CD4-positive, CD25-positive, alpha-beta regulatory T cell (primary cell): Measurements from ENCODE around the gene TTLL3. TPM values are rescaled to one million over a fixed set of nuclear protein-coding genes. Genes with fewer than 3 reads are reported as not detected.

Experiments
- ATAC-seq, 2 donors: fragments of 150-1000 bp; cut with Tn5 transposase; one replicate each; pipeline ENCODE4 v1.10.0; 2021; ENCODE audit warnings: low read depth in 2 of 2, moderate number of reproducible peaks in 2 of 2, moderate library complexity in 1 of 2
- DNase-seq, 3 donors: peaks; one replicate each; pipeline versions ENCODE4 v3.0.0 to v3.0.0-alpha.2; 2012 to 2022; ENCODE audit warnings: mixed read lengths in 1 of 3
- H3K27ac ChIP-seq: one replicate; pipeline ENCODE4 v1.7.0; 2013; ENCODE audit warnings: mild to moderate bottlenecking, low read length; ENCODE audit not compliant: insufficient read depth, poor library complexity, severe bottlenecking
- H3K27me3 ChIP-seq: one replicate; pipeline ENCODE4 v1.7.0; 2013; ENCODE audit warnings: low read length; ENCODE audit not compliant: control insufficient read depth, insufficient read depth
- H3K36me3 ChIP-seq: one replicate; pipeline ENCODE4 v1.7.0; 2013; ENCODE audit warnings: mild to moderate bottlenecking, low read length, moderate library complexity; ENCODE audit not compliant: control insufficient read depth, insufficient read depth
- H3K4me1 ChIP-seq: 2 replicates; pipeline ENCODE4 v1.7.0; 2013; ENCODE audit warnings: mild to moderate bottlenecking, low read length; ENCODE audit not compliant: insufficient read depth, control insufficient read depth, poor library complexity, severe bottlenecking
- H3K4me3 ChIP-seq: one replicate; pipeline ENCODE4 v1.7.0; 2013; ENCODE audit warnings: low read depth, mild to moderate bottlenecking, low read length, moderate library complexity
- H3K9me3 ChIP-seq, 2 experiments: 1 replicate in 1 of 2; 2 replicates in 1 of 2; pipeline ENCODE4 v1.7.0; 2013; ENCODE audit warnings: low read length in 2 of 2, mild to moderate bottlenecking in 1 of 2, moderate library complexity in 1 of 2; ENCODE audit not compliant: control insufficient read depth in 2 of 2
- H3K27ac Mint-ChIP-seq, 3 donors: one replicate each; pipeline ENCODE4 v1.8.0; 2020 to 2022; ENCODE audit warnings: mild to moderate bottlenecking in 3 of 3, mixed read lengths in 3 of 3, moderate library complexity in 2 of 3
- H3K27me3 Mint-ChIP-seq: one replicate; pipeline ENCODE4 v1.8.0; 2022; ENCODE audit warnings: mild to moderate bottlenecking, mixed read lengths
- H3K36me3 Mint-ChIP-seq: one replicate; pipeline ENCODE4 v1.8.0; 2020; ENCODE audit warnings: mixed read lengths
- H3K4me1 Mint-ChIP-seq, 4 donors: one replicate each; pipeline ENCODE4 v1.8.0; 2020 to 2022; ENCODE audit warnings: mixed read lengths in 4 of 4, mild to moderate bottlenecking in 1 of 4
- H3K4me3 Mint-ChIP-seq, 4 donors: one replicate each; pipeline ENCODE4 v1.8.0; 2020 to 2022; ENCODE audit warnings: mild to moderate bottlenecking in 4 of 4, mixed read lengths in 4 of 4, moderate library complexity in 3 of 4
- H3K9me3 Mint-ChIP-seq, 7 donors: one replicate each; pipeline ENCODE4 v1.8.0; 2020 to 2022; ENCODE audit warnings: mixed read lengths in 7 of 7, mild to moderate bottlenecking in 3 of 7, moderate library complexity in 2 of 7
- polyA plus RNA-seq, 4 donors: library from polyadenylated mRNA; unstranded; fragments of 300-500 nt; fragmentation: Illumina TruSeq; gene quantifications; one replicate each; pipeline ENCODE4 v1.2.3, GENCODE V29; 2021
- total RNA-seq: library from RNA; stranded (reverse); gene quantifications from one replicate; pipeline ENCODE4 v1.2.3, GENCODE V29; 2022

TTLL3 gene
- total and polyA plus RNA-seq, 5 donors from 2014 or later, result 2.3 to 89.9 (median 3.8) TPM

DNA sequence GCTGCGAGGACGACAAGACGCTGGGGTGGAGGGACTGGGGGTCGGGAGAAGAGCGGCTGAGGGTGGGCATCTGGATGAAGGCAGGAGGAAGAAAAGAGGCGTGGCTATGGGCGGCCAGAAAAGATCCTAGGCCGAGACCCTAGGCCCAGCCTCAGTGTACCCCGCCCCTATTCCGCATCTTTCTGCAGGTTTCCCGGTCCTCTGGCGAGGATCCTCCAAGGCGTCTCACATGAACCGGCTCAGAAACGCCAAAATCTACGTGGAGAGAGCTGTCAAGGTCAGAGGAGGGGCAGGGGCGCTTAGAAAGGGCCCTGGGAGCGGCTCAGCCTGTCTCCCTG is 340 bp downstream of the TTLL3 start:
- no peaks in the 10 kb centered on the region for H3K27me3 Mint-ChIP-seq
- peaks cover 21% of the 10 kb centered on the region for H3K36me3 ChIP-seq
- H3K27ac ChIP-seq, result peak overlapping the region; percentile 83
- peak overlapping the region in 2 of 3 donors; percentile 34 to 83 for H3K27ac Mint-ChIP-seq
- ATAC-seq (no peak), DNase-seq (no peak)
- H3K27me3 ChIP-seq, result no peaks in the 10 kb centered on the region
- peaks cover 17% of the 10 kb centered on the region for H3K36me3 Mint-ChIP-seq
- peak overlapping the region; percentile 79 to 95 (median 94) for H3K4me3 Mint-ChIP-seq
- no peaks in the 10 kb centered on the region for H3K9me3 Mint-ChIP-seq
- peak overlapping the region; percentile 13 for H3K4me3 ChIP-seq
- no peaks in the 10 kb centered on the region for H3K9me3 ChIP-seq
- H3K4me1 Mint-ChIP-seq, result peaks cover 19 to 44% (median 28%) of the 10 kb centered on the region in 4 donors
- peaks cover 32% of the 10 kb centered on the region for H3K4me1 ChIP-seq

DNA sequence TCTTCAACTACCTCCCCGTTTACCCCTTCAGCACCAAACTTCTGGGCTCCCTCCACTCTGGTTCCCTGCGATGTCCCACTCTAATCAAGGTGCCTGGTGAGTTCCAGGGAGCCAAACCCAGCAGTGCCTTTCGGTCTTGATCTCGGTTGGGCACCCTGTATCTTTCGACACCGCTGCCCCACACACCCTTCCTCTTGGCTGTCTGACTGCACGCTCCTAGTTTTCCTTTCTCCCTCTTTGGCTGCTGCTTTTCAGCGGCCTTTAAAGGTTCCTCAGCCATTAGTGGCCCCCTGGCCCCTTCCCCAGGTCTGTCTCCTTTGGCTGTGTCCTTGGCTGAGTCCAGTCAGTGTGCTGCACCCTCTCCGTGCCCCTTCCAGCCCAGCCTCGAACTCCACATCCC is 784 bp downstream of the TTLL3 start:
- peaks cover 32% of the 10 kb centered on the region for H3K4me1 ChIP-seq
- Mint-ChIP-seq H3K4me1 (peaks cover 19 to 44% (median 28%) of the 10 kb centered on the region in 4 donors), H3K27me3 (no peaks in the 10 kb centered on the region), H3K36me3 (peaks cover 13% of the 10 kb centered on the region), H3K27ac (peak overlapping the region; percentile 79 to 95 (median 83)), H3K4me3 (peak overlapping the region; percentile 79 to 95 (median 94)), H3K9me3 (no peaks in the 10 kb centered on the region)
- DNase-seq (no peak), ATAC-seq (no peak)
- peak overlapping the region; percentile 13 for H3K4me3 ChIP-seq
- H3K27ac ChIP-seq, result no peak overlapping the region
- H3K9me3 ChIP-seq, result no peaks in the 10 kb centered on the region
- no peaks in the 10 kb centered on the region for H3K27me3 ChIP-seq
- peaks cover 16% of the 10 kb centered on the region for H3K36me3 ChIP-seq

DNA sequence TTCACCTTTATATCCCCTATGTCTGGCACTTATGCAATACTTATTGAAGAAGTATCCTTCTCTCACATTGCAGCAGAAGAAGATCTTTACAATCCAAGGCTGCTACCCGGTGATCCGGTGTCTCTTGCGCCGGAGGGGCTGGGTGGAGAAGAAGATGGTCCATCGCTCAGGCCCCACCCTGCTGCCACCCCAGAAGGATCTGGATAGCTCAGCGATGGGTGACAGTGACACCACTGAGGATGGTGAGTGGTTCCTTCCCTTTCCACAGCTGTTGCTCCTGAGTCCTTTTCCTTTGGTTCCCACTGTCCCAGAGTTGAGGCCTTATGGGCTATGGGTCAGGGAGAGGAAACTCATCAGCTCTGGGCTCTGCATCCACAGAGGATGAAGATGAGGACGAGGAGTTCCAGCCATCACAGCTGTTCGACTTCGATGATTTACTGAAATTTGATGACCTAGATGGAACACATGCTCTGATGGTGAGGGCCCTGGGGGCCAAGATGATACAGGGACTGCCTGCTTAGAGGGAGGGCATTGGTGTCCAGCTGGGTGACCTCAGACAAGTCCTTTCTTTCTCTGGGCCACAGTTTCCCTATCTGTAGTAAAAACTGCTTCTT is 2.9 kb downstream of the TTLL3 start:
- no peak for DNase-seq
- no peaks in the 10 kb centered on the region for H3K9me3 Mint-ChIP-seq
- H3K9me3 ChIP-seq, result no peaks in the 10 kb centered on the region
- no peaks in the 10 kb centered on the region for H3K27me3 Mint-ChIP-seq
- no peak overlapping the region for H3K27ac ChIP-seq
- H3K36me3 ChIP-seq, result no peaks in the 10 kb centered on the region
- no peaks in the 10 kb centered on the region for H3K27me3 ChIP-seq
- H3K4me3 Mint-ChIP-seq, result peak overlapping the region in 1 of 4 donors; percentile 54
- peaks cover 14 to 33% (median 23%) of the 10 kb centered on the region in 4 donors for H3K4me1 Mint-ChIP-seq
- no peak for ATAC-seq
- H3K4me3 ChIP-seq, result no peak overlapping the region
- peaks cover 12% of the 10 kb centered on the region for H3K36me3 Mint-ChIP-seq
- peaks cover 27% of the 10 kb centered on the region for H3K4me1 ChIP-seq
- peak overlapping the region in 1 of 3 donors; percentile 55 for H3K27ac Mint-ChIP-seq

DNA sequence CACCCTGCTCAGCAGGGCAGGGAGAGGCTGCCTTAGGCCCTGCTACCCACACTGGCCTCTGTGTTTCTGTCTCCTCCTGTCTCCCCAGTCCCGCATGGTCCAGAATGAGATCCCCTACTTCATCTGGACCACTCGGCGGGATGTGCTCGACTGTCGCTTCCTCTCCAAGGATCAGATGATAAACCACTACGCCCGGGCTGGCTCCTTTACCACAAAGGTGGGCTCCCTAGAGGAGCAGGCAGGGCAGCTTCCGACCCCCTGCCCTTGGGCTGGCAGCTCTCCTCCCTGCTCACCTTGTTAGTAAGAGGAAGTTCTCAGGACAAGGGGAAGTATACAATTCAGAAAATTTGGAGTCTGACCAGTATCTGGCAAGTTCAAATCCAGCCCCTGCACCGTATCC is 5.9 kb downstream of the TTLL3 start:
- Mint-ChIP-seq H3K36me3 (peaks cover 21% of the 10 kb centered on the region), H3K27me3 (no peaks in the 10 kb centered on the region), H3K27ac (no peak overlapping the region), H3K4me1 (peaks cover 5 to 13% (median 9%) of the 10 kb centered on the region in 4 donors), H3K9me3 (peaks cover 0 to 1% (median 0%) of the 10 kb centered on the region in 7 donors), H3K4me3 (no peak overlapping the region)
- Histone ChIP-seq H3K27ac (no peak overlapping the region), H3K27me3 (no peaks in the 10 kb centered on the region), H3K36me3 (no peaks in the 10 kb centered on the region), H3K4me3 (no peak overlapping the region), H3K9me3 (no peaks in the 10 kb centered on the region), H3K4me1 (no peaks in the 10 kb centered on the region)
- no peak for ATAC-seq
- DNase-seq, result no peak

DNA sequence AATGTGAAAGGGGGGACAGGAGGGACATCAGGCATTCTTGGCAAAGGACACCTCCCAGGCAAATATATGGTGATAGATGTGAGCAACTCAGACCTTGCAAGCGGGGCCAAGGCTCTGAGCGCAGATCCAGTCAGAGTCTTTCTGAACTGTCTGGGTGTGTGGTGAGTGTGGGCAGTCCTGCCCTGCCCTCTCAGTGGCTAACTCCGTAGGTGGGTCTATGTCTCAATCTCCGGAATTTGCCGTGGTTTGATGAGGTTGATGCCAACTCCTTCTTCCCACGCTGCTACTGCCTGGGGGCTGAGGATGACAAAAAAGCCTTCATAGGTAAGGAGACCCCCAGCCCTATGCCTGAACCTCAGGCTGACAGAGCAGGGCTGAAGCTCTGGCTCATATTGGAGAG is 7.4 kb downstream of the TTLL3 start:
- DNase-seq, result no peak
- H3K9me3 ChIP-seq, result no peaks in the 10 kb centered on the region
- no peak for ATAC-seq
- no peaks in the 10 kb centered on the region for H3K27me3 Mint-ChIP-seq
- peaks cover 0 to 1% (median 0%) of the 10 kb centered on the region in 7 donors for H3K9me3 Mint-ChIP-seq
- peaks cover 0 to 5% (median 0%) of the 10 kb centered on the region in 4 donors for H3K4me1 Mint-ChIP-seq
- peaks cover 14% of the 10 kb centered on the region for H3K36me3 Mint-ChIP-seq
- H3K4me1 ChIP-seq, result no peaks in the 10 kb centered on the region
- H3K4me3 ChIP-seq, result no peak overlapping the region
- H3K36me3 ChIP-seq, result no peaks in the 10 kb centered on the region
- no peak overlapping the region for H3K4me3 Mint-ChIP-seq
- no peak overlapping the region for H3K27ac Mint-ChIP-seq
- no peak overlapping the region for H3K27ac ChIP-seq
- H3K27me3 ChIP-seq, result no peaks in the 10 kb centered on the region

DNA sequence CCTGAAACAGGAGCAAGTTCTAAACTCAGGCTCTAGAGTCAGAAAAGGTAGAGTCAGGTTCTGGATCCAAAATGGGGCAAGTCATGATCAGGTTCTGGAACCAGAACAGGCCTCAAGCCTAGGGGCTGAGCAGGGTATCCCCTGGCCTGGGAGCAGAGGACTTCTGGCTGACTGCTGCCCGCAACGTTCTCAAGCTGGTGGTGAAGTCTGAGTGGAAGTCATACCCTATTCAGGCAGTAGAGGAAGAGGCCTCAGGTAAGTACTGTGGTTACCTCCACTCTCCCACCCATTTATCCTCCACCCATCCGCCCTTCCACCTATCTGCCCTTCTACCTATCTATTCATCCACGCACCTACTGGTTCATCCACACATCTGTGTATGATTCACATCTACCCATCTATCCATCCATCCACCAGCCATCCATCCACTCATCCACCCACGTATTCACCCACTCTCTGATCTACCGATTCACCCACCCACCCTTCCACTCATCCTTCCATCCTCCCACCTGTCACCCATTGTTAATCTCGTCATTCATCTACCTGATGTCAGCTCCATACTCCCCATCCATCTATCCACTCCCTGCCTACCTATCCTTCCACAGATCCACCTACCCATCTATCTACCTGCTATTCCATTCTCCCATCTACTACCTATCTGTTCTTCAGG is 8.7 kb downstream of the TTLL3 start:
- peaks cover 0 to 1% (median 0%) of the 10 kb centered on the region in 7 donors for H3K9me3 Mint-ChIP-seq
- ATAC-seq (no peak), DNase-seq (no peak)
- H3K36me3 Mint-ChIP-seq, result peaks cover 11% of the 10 kb centered on the region
- H3K4me1 Mint-ChIP-seq, result peaks cover 0 to 5% (median 0%) of the 10 kb centered on the region in 4 donors
- Histone ChIP-seq H3K9me3 (no peaks in the 10 kb centered on the region), H3K4me3 (no peak overlapping the region), H3K36me3 (no peaks in the 10 kb centered on the region), H3K4me1 (no peaks in the 10 kb centered on the region), H3K27me3 (no peaks in the 10 kb centered on the region), H3K27ac (no peak overlapping the region)
- no peaks in the 10 kb centered on the region for H3K27me3 Mint-ChIP-seq
- no peak overlapping the region for H3K4me3 Mint-ChIP-seq
- peak overlapping the region in 1 of 3 donors; percentile 73 for H3K27ac Mint-ChIP-seq

DNA sequence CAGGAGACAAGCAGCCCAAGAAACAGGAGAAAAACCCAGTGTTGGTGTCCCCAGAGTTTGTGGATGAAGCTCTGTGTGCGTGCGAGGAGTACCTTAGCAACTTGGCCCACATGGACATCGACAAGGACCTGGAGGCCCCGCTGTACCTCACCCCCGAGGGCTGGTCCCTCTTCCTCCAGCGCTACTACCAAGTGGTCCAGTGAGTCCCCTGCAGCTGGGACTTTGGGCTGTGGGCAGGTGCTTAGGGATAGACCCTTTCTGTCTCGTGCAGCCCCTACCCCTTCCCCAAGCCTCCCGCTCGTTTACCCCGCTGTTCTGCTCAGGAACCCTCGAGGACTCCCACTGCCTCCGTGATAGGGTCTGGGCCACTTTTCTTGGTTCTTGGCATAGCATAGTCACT is 10.5 kb downstream of the TTLL3 start:
- Mint-ChIP-seq H3K4me3 (no peak overlapping the region), H3K4me1 (peaks cover 0 to 5% (median 0%) of the 10 kb centered on the region in 4 donors), H3K27me3 (no peaks in the 10 kb centered on the region), H3K27ac (no peak overlapping the region), H3K36me3 (peaks cover 11% of the 10 kb centered on the region), H3K9me3 (peaks cover 0 to 1% (median 0%) of the 10 kb centered on the region in 7 donors)
- no peaks in the 10 kb centered on the region for H3K36me3 ChIP-seq
- H3K27ac ChIP-seq, result no peak overlapping the region
- H3K4me3 ChIP-seq, result no peak overlapping the region
- H3K9me3 ChIP-seq, result no peaks in the 10 kb centered on the region
- DNase-seq (no peak), ATAC-seq (no peak)
- H3K4me1 ChIP-seq, result no peaks in the 10 kb centered on the region
- no peaks in the 10 kb centered on the region for H3K27me3 ChIP-seq

DNA sequence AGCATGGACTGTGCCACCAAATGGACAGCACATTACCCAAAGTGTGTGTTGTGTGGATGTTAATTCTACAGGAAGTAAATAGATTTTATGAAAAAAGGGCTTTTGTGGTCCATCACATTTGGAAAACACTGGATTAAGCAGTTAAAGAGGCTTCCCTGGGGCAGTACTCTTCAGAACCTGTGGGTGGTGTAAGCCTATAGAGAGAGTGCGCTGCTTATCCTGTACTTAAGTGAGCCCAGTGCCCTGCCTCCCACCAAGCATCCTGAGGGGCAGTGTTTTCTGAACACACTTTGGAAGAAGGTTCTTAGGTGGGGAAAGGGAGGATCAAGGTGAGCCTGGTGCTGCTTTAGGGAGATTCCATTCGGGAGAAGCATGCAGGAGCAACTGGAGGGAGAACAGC is 10.9 kb downstream of the TTLL3 start:
- no peak overlapping the region for H3K4me3 Mint-ChIP-seq
- Histone ChIP-seq H3K36me3 (no peaks in the 10 kb centered on the region), H3K4me3 (no peak overlapping the region), H3K9me3 (no peaks in the 10 kb centered on the region), H3K27me3 (no peaks in the 10 kb centered on the region), H3K27ac (no peak overlapping the region), H3K4me1 (no peaks in the 10 kb centered on the region)
- no peak overlapping the region for H3K27ac Mint-ChIP-seq
- peaks cover 0 to 5% (median 0%) of the 10 kb centered on the region in 4 donors for H3K4me1 Mint-ChIP-seq
- ATAC-seq, result no peak
- peaks cover 11% of the 10 kb centered on the region for H3K36me3 Mint-ChIP-seq
- H3K9me3 Mint-ChIP-seq, result peaks cover 0 to 1% (median 0%) of the 10 kb centered on the region in 7 donors
- DNase-seq, result peak in 1 of 3 donors; percentile 19
- no peaks in the 10 kb centered on the region for H3K27me3 Mint-ChIP-seq
